HFFc6 (cell line): ENCODE measurements around the gene AP2M1. TPM values are rescaled to one million over a fixed set of nuclear protein-coding genes. Genes with fewer than 3 reads are reported as not detected.

ENCODE experiments used
- DNase-seq: peaks from one replicate; pipeline ENCODE4 v3.0.0-alpha.2; 2018
- H3K27ac Mint-ChIP-seq: 2 replicates; pipeline ENCODE4 v1.8.0; 2020; ENCODE audit warnings: mild to moderate bottlenecking, mixed read lengths
- H3K27me3 Mint-ChIP-seq: 2 replicates; pipeline ENCODE4 v1.8.0; 2021; ENCODE audit warnings: mild to moderate bottlenecking, moderate library complexity, mixed read lengths; ENCODE audit not compliant: insufficient read depth
- H3K36me3 Mint-ChIP-seq: 2 replicates; pipeline ENCODE4 v1.8.0; 2021; ENCODE audit warnings: low read depth, mixed read lengths
- H3K4me1 Mint-ChIP-seq: 2 replicates; pipeline ENCODE4 v1.8.0; 2020; ENCODE audit warnings: low read depth, mixed read lengths
- H3K4me3 Mint-ChIP-seq: 2 replicates; pipeline ENCODE4 v1.8.0; 2020; ENCODE audit warnings: mild to moderate bottlenecking, moderate library complexity, mixed read lengths
- H3K9me3 Mint-ChIP-seq: 2 replicates; pipeline ENCODE4 v1.8.0; 2020; ENCODE audit warnings: mild to moderate bottlenecking, mixed read lengths
- CTCF ChIP-seq: fragments of 200-600 bp; sonication (generic); IDR thresholded peaks from 2 replicates; pipeline ENCODE4 v1.5.0; 2021; ENCODE audit warnings: antibody characterized with exemption, mild to moderate bottlenecking
- total RNA-seq, 6 experiments: library from RNA; stranded (reverse); fragmentation: NEBNext Ultra II Directional; extraction: Animal tissue kit (Norgen Biotek cat#: 25700); gene quantifications; 2 replicates in 1 of 6; 3 replicates in 5 of 6; pipeline ENCODE4 v1.2.3, GENCODE V29; 2021

Gene AP2M1
- total RNA-seq, 6 experiments from 2014 or later, result 796 to 849 (median 832) TPM

- TF ChIP-seq CTCF, result no peak
- no peaks in the 10 kb centered on the region for H3K9me3 Mint-ChIP-seq
- H3K4me1 Mint-ChIP-seq, result 0 out of 2 replicates have a peak, but pooled peaks cover 6% of the 10 kb centered on the region
- peaks cover 12% of the 10 kb centered on the region for H3K27me3 Mint-ChIP-seq
- no peak overlapping the region for H3K27ac Mint-ChIP-seq
- DNase-seq, result no peak
- no peaks in the 10 kb centered on the region for H3K36me3 Mint-ChIP-seq
- H3K4me3 Mint-ChIP-seq, result no peak overlapping the region
Measured at GRCh38 chr3:184211718-184212117, 37.1 kb downstream of the AP2M1 start.

GRCh38 chr3:184218814-184219213, 44.2 kb downstream of the AP2M1 start:
- H3K4me3 Mint-ChIP-seq, result no peak overlapping the region
- no peak for DNase-seq
- no peak overlapping the region for H3K27ac Mint-ChIP-seq
- H3K9me3 Mint-ChIP-seq, result no peaks in the 10 kb centered on the region
- no peaks in the 10 kb centered on the region for H3K4me1 Mint-ChIP-seq
- H3K27me3 Mint-ChIP-seq, result no peaks in the 10 kb centered on the region; the same call in 1 of the 2 replicates
- TF ChIP-seq CTCF, result no peak
- no peaks in the 10 kb centered on the region for H3K36me3 Mint-ChIP-seq

- no peak for TF ChIP-seq CTCF
- DNase-seq, result no peak
- Mint-ChIP-seq H3K4me1 (no peaks in the 10 kb centered on the region), H3K27ac (no peak overlapping the region), H3K4me3 (no peak overlapping the region), H3K27me3 (peaks cover 15% of the 10 kb centered on the region), H3K9me3 (no peaks in the 10 kb centered on the region), H3K36me3 (no peaks in the 10 kb centered on the region)
Measured at GRCh38 chr3:184222521-184222920, 47.9 kb downstream of the AP2M1 start.

- peaks cover 27% of the 10 kb centered on the region for H3K27me3 Mint-ChIP-seq
- no peaks in the 10 kb centered on the region for H3K36me3 Mint-ChIP-seq
- no peaks in the 10 kb centered on the region for H3K4me1 Mint-ChIP-seq
- no peak for DNase-seq
- H3K4me3 Mint-ChIP-seq, result no peak overlapping the region
- H3K27ac Mint-ChIP-seq, result no peak overlapping the region
- no peak for TF ChIP-seq CTCF
- H3K9me3 Mint-ChIP-seq, result no peaks in the 10 kb centered on the region
Measured at GRCh38 chr3:184223946-184224345, 49.3 kb downstream of the AP2M1 start.

- DNase-seq, result no peak
- Mint-ChIP-seq H3K36me3 (peaks cover 5% of the 10 kb centered on the region; the same call in 1 of the 2 replicates), H3K4me1 (peaks cover 6% of the 10 kb centered on the region), H3K9me3 (no peaks in the 10 kb centered on the region), H3K27me3 (peaks cover 43% of the 10 kb centered on the region), H3K4me3 (no peak overlapping the region), H3K27ac (no peak overlapping the region)
- TF ChIP-seq CTCF, result peak; percentile 92
Measured at GRCh38 chr3:184227481-184227935, 52.9 kb downstream of the AP2M1 start.
